Smooth muscle cell of the pulmonary artery (primary cell): ENCODE measurements around the gene SVIL. TPM values are rescaled to one million over a fixed set of nuclear protein-coding genes. Genes with fewer than 3 reads are reported as not detected.

Experiments
- total RNA-seq: library from RNA; depleted of rRNA; stranded (reverse); fragments of >200 nt; gene quantifications from 2 replicates; pipeline ENCODE4 v1.2.3, GENCODE V29; 2014

The SVIL gene
- 183 and 376 TPM in 2 replicates for total RNA-seq

GRCh38 chr10:29634764-29635625 lies at the start of gene SVIL:
TSS of gene SVIL (minus strand) at chr10:29634971. CDS start at chr10:29555058, 79,913 bp downstream.

